ENCODE data around the gene ENTPD3. TPM values are rescaled to one million over a fixed set of nuclear protein-coding genes. Genes with fewer than 3 reads are reported as not detected.
A peak's percentile ranks its signal among the peaks of the same experiment; 100 is the strongest.

The ENTPD3 gene
- total RNA-seq: 1 to 10 TPM; 1.7 to 5.5 (median 3.3) TPM
- long read RNA-seq, donor 1, transcript ENTPD3-201 (11 exons, 2,819 nt): major isoform, 7 of 13 reads
- long read RNA-seq, donor 1, partial matches to known transcripts: 3 of 13 reads
- long read RNA-seq, donor 1, other reads (novel, unspliced or antisense): 3 of 13 reads
- long read RNA-seq, donor 2, partial matches to known transcripts: 1 of 2 reads
- long read RNA-seq, donor 2, other reads (novel, unspliced or antisense): 0 of 2 reads

GRCh38 chr3:40387001-40387894 lies at the start of gene ENTPD3:
ENTPD3 (plus strand) TSS chr3:40387184; CDS start chr3:40388058, 874 bp downstream.
- no peaks in the 10 kb centered on the region for H3K4me1 ChIP-seq (ENCODE audit: low read depth)
- intact Hi-C loops (cut with DNase I, micrococcal nuclease): no loop called here
- no peak for TF ChIP-seq CTCF (IDR thresholded peaks at IDR 0.05)
- H3K4me3 ChIP-seq: no peak within 1 kb of the TSS
- DNase-seq (peak; percentile 51 to 60 (median 52)), ATAC-seq (peak; percentile 95)
- no peaks in the 10 kb centered on the region for H3K9me3 ChIP-seq
- H3K36me3 ChIP-seq (ENCODE audit: low read depth): no peaks in the 10 kb centered on the region

GRCh38 chr3:40339871-40340270 lies 47.1 kb upstream of the ENTPD3 start:
- no peak for TF ChIP-seq CTCF (IDR thresholded peaks at IDR 0.05)

GRCh38 chr3:40340541-40341170 lies 46.3 kb upstream of the ENTPD3 start:
- H3K4me3 ChIP-seq: no peak overlapping the region
- no peaks in the 10 kb centered on the region for H3K4me1 ChIP-seq (ENCODE audit: low read depth)
- no peak for TF ChIP-seq CTCF (IDR thresholded peaks at IDR 0.05)
- DNase-seq (no peak), ATAC-seq (no peak)
- intact Hi-C loops (cut with DNase I, micrococcal nuclease): no loop called here
- H3K36me3 ChIP-seq (ENCODE audit: low read depth): no peaks in the 10 kb centered on the region
- no peaks in the 10 kb centered on the region for H3K9me3 ChIP-seq

More at GRCh38 chr3:40339871-40340270, 47.1 kb upstream of the ENTPD3 start:
- DNase-seq (no peak), ATAC-seq (no peak)
- intact Hi-C loops (cut with DNase I, micrococcal nuclease): no loop called here
- Histone ChIP-seq H3K36me3 (ENCODE audit: low read depth) (no peaks in the 10 kb centered on the region), H3K4me3 (no peak overlapping the region), H3K9me3 (no peaks in the 10 kb centered on the region), H3K4me1 (ENCODE audit: low read depth) (no peaks in the 10 kb centered on the region)

GRCh38 chr3:40341671-40342070 lies 45.3 kb upstream of the ENTPD3 start:
- intact Hi-C loops (cut with DNase I, micrococcal nuclease): no loop called here
- no peak overlapping the region for H3K4me3 ChIP-seq
- no peaks in the 10 kb centered on the region for H3K36me3 ChIP-seq (ENCODE audit: low read depth)
- no peak for ATAC-seq
- H3K4me1 ChIP-seq (ENCODE audit: low read depth): no peaks in the 10 kb centered on the region
- no peaks in the 10 kb centered on the region for H3K9me3 ChIP-seq
- DNase-seq: no peak
- TF ChIP-seq CTCF (IDR thresholded peaks at IDR 0.05): no peak

GRCh38 chr3:40350529-40350928 lies 36.5 kb upstream of the ENTPD3 start:
- Histone ChIP-seq H3K36me3 (ENCODE audit: low read depth) (no peaks in the 10 kb centered on the region), H3K4me3 (no peak overlapping the region), H3K4me1 (ENCODE audit: low read depth) (no peaks in the 10 kb centered on the region), H3K9me3 (no peaks in the 10 kb centered on the region)
- ATAC-seq: no peak
- TF ChIP-seq CTCF (IDR thresholded peaks at IDR 0.05): no peak
- no peak for DNase-seq
- intact Hi-C loops (cut with DNase I, micrococcal nuclease): no loop called here
